Mesothelial cell of epicardium (in vitro differentiated cells): Measurements from ENCODE around the gene CRISPLD2. TPM values are rescaled to one million over a fixed set of nuclear protein-coding genes. Genes with fewer than 3 reads are reported as not detected.
A peak's percentile ranks its signal among the peaks of the same experiment; 100 is the strongest.

Experiments used
- DNase-seq, 2 experiments: peaks; one replicate each; pipeline ENCODE4 v3.0.0; 2021; ENCODE audit warnings: low spot score in 2 of 2; ENCODE audit not compliant: unreplicated experiment in 2 of 2
- H3K27ac Mint-ChIP-seq: 2 replicates; pipeline ENCODE4 v1.8.0; 2021; ENCODE audit warnings: mixed read lengths
- H3K27me3 Mint-ChIP-seq: 2 replicates; pipeline ENCODE4 v1.8.0; 2021; ENCODE audit warnings: low read depth, mixed read lengths
- H3K36me3 Mint-ChIP-seq: 2 replicates; pipeline ENCODE4 v1.8.0; 2021; ENCODE audit warnings: mixed read lengths
- H3K4me1 Mint-ChIP-seq: 2 replicates; pipeline ENCODE4 v1.8.0; 2021; ENCODE audit warnings: mixed read lengths
- H3K4me3 Mint-ChIP-seq: 2 replicates; pipeline ENCODE4 v1.8.0; 2021; ENCODE audit warnings: mild to moderate bottlenecking, moderate library complexity, mixed read lengths
- H3K9me3 Mint-ChIP-seq: 2 replicates; pipeline ENCODE4 v1.8.0; 2021; ENCODE audit warnings: mixed read lengths
- CTCF ChIP-seq: fragments of 200-600 bp; sonication (generic); IDR thresholded peaks from one replicate; pipeline ENCODE4 v1.5.0; 2021; ENCODE audit warnings: antibody characterized with exemption; ENCODE audit not compliant: unreplicated experiment
- total RNA-seq: library from RNA; stranded (reverse); gene quantifications from 3 replicates; pipeline ENCODE4 v1.2.1, GENCODE V29; 2021

The CRISPLD2 gene
- total RNA-seq, 1 donor from 2014 or later, result 80.1 TPM

GRCh38 chr16:84818989-84819643 is 669 bp upstream of the CRISPLD2 start:
- Mint-ChIP-seq H3K9me3 (no peaks in the 10 kb centered on the region), H3K4me3 (peak overlapping the region; percentile 67), H3K36me3 (no peaks in the 10 kb centered on the region), H3K4me1 (peaks cover 34% of the 10 kb centered on the region), H3K27ac (no peak overlapping the region), H3K27me3 (peaks cover 13% of the 10 kb centered on the region)
- TF ChIP-seq CTCF, result no peak
- no peak for DNase-seq

- Mint-ChIP-seq H3K9me3 (no peaks in the 10 kb centered on the region), H3K4me3 (peak overlapping the region; percentile 81), H3K36me3 (no peaks in the 10 kb centered on the region), H3K27me3 (peaks cover 12% of the 10 kb centered on the region), H3K4me1 (peaks cover 34% of the 10 kb centered on the region), H3K27ac (peak overlapping the region; percentile 77)
- no peak for DNase-seq
- TF ChIP-seq CTCF, result no peak
Observed at GRCh38 chr16:84820305-84820684, 510 bp downstream of the CRISPLD2 start.

- peaks cover 11% of the 10 kb centered on the region for H3K27me3 Mint-ChIP-seq
- peak overlapping the region; percentile 77 for H3K27ac Mint-ChIP-seq
- DNase-seq, result no peak
- no peaks in the 10 kb centered on the region for H3K9me3 Mint-ChIP-seq
- H3K4me3 Mint-ChIP-seq, result peak overlapping the region; percentile 81
- peaks cover 34% of the 10 kb centered on the region for H3K4me1 Mint-ChIP-seq
- no peak for TF ChIP-seq CTCF
- H3K36me3 Mint-ChIP-seq, result no peaks in the 10 kb centered on the region
Observed at GRCh38 chr16:84820771-84821170, 986 bp downstream of the CRISPLD2 start.

- Mint-ChIP-seq H3K9me3 (no peaks in the 10 kb centered on the region), H3K4me1 (peaks cover 34% of the 10 kb centered on the region), H3K27me3 (peaks cover 11% of the 10 kb centered on the region), H3K27ac (no peak overlapping the region), H3K36me3 (no peaks in the 10 kb centered on the region), H3K4me3 (peak overlapping the region; percentile 81)
- no peak for TF ChIP-seq CTCF
- DNase-seq, result no peak
Observed at GRCh38 chr16:84821179-84821578, 1.4 kb downstream of the CRISPLD2 start.

- Mint-ChIP-seq H3K4me1 (peaks cover 40% of the 10 kb centered on the region), H3K36me3 (no peaks in the 10 kb centered on the region), H3K27me3 (peaks cover 11% of the 10 kb centered on the region), H3K9me3 (no peaks in the 10 kb centered on the region), H3K27ac (peak overlapping the region; percentile 62), H3K4me3 (peak overlapping the region; percentile 81)
- TF ChIP-seq CTCF, result no peak
- no peak for DNase-seq
Observed at GRCh38 chr16:84821728-84822689, 2.2 kb downstream of the CRISPLD2 start.
